ENCODE data around the gene ZNF575. TPM values are rescaled to one million over a fixed set of nuclear protein-coding genes. Genes with fewer than 3 reads are reported as not detected.
"Not testable (repeated sequence)": the region's sequence is repeated elsewhere in the genome, so short reads cannot be mapped to it uniquely, and the experiment has no call there.

The ZNF575 gene
- total RNA-seq, 4 donors from 2014 or later: not detected

DNA sequence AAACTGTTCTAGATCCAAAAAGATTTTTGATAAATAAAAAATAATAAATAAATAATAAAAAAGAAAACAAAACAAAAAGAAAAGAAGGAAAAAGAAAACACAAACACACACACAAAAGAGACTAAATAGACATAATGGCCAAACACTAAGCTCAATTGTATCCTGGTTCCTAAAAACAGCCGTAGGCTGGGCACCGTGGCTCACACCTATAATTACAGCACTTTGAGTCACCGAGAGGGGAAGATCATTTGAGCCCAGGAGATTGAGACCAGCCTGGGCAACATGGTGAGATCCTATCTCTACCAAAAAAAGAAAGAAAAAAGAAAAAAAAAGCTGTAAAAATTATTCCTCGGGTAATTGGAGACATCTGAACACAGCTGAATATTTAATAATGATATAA lies 14.9 kb upstream of the ZNF575 start:
- in situ Hi-C loops (cut with MboI; ENCODE audit: low sequenced_read_pairs in 4 of 4) (no loop called here), intact Hi-C loops (cut with DNase I; ENCODE audit: low total_unique reads) (no loop called here)
- no peaks in the 10 kb centered on the region for H3K9me3 ChIP-seq
- no peaks in the 10 kb centered on the region for H3K36me3 ChIP-seq
- no peak overlapping the region for H3K4me3 ChIP-seq
- no peaks in the 10 kb centered on the region for H3K27me3 ChIP-seq
- H3K4me1 ChIP-seq: no peaks in the 10 kb centered on the region
- H3K27ac ChIP-seq: no peak overlapping the region
- DNase-seq: no peak
- no peak for TF ChIP-seq POLR2A (IDR thresholded peaks at IDR 0.05)
- TF ChIP-seq, protein P1, sequence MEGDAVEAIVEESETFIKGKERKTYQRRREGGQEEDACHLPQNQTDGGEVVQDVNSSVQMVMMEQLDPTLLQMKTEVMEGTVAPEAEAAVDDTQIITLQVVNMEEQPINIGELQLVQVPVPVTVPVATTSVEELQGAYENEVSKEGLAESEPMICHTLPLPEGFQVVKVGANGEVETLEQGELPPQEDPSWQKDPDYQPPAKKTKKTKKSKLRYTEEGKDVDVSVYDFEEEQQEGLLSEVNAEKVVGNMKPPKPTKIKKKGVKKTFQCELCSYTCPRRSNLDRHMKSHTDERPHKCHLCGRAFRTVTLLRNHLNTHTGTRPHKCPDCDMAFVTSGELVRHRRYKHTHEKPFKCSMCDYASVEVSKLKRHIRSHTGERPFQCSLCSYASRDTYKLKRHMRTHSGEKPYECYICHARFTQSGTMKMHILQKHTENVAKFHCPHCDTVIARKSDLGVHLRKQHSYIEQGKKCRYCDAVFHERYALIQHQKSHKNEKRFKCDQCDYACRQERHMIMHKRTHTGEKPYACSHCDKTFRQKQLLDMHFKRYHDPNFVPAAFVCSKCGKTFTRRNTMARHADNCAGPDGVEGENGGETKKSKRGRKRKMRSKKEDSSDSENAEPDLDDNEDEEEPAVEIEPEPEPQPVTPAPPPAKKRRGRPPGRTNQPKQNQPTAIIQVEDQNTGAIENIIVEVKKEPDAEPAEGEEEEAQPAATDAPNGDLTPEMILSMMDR (IDR thresholded peaks at IDR 0.05 in 4 of 5, conservative IDR thresholded peaks at IDR 0.05 in 1 of 5): no peak
- ATAC-seq: no peak

DNA sequence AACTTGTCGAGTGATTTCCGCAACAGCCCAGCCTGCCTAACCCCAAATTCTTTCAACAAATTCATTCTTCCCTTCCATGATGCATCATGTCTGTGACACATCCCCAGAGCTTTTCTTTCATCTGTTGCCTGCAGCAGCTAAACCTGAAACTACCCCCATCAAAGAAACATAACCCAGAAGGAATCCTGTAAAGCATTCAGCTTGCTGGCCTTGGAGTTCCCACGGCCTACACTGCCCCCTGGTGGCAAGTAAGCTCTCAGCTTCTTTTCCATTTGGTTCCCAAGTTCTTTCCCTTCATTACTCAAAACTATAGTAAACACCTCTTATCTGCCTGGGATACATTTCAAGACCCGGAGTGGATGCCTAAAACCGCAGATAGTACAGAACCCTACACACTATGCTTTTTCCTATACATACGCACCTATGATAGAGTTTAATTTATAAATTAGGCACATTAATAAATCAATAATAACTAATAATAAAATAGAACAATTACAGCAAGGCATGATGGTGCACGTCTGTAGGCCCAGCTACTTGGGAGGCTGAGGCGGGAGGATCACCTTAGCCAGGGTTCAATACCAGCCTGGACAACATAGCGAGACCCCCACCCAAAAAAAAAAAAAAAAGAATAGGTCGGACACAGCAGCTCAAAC lies 13.4 kb upstream of the ZNF575 start:
- Histone ChIP-seq H3K27me3 (no peaks in the 10 kb centered on the region), H3K4me3 (no peak overlapping the region), H3K27ac (no peak overlapping the region), H3K36me3 (no peaks in the 10 kb centered on the region), H3K4me1 (peaks cover 0 to under 1% of the 10 kb centered on the region in 2 donors), H3K9me3 (no peaks in the 10 kb centered on the region)
- TF ChIP-seq, protein P1 (IDR thresholded peaks at IDR 0.05 in 4 of 5, conservative IDR thresholded peaks at IDR 0.05 in 1 of 5): peak; percentile 73 to 87 (median 85)
- no peak for TF ChIP-seq POLR2A (IDR thresholded peaks at IDR 0.05)
- in situ Hi-C loops (cut with MboI; ENCODE audit: low sequenced_read_pairs in 4 of 4) (loop anchor here (5.0 kb wide), 1 partner anchor 72 kb away; no protein-coding TSS in a partner anchor), intact Hi-C loops (cut with DNase I; ENCODE audit: low total_unique reads) (loop anchor here (1.0 kb wide), 1 partner anchor 72 kb away; no protein-coding TSS in a partner anchor)
- ATAC-seq (peak; percentile 66), DNase-seq (peak; percentile 36 to 56)

DNA sequence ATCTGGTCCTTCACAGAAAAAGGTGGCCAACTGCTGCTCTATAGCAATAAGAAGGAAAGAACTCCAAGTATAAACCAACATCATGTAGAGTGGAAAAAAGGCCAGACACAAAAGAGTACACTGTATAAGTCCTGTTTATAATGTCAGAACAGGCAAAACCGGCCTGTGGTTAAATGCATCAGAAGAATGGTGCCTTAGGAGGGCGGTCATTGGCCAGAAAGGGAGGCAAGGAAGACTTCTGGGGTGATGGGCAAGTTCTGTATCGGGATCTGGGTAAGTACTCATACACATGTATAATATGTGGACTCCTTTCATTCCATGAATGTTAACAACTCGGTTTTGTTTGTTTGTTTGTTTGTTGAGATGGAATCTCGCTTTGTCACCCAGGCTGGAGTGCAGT lies 10.1 kb upstream of the ZNF575 start:
- intact Hi-C loops (cut with DNase I; ENCODE audit: low total_unique reads) (no loop called here), in situ Hi-C loops (cut with MboI; ENCODE audit: low sequenced_read_pairs in 4 of 4) (loop anchor here (5.0 kb wide), 1 partner anchor 76 kb away; no protein-coding TSS in a partner anchor)
- Histone ChIP-seq H3K27ac (no peak overlapping the region), H3K4me1 (peaks cover 20 to 29% of the 10 kb centered on the region in 2 donors), H3K27me3 (no peaks in the 10 kb centered on the region), H3K4me3 (no peak overlapping the region), H3K9me3 (no peaks in the 10 kb centered on the region), H3K36me3 (no peaks in the 10 kb centered on the region)
- DNase-seq (no peak), ATAC-seq (no peak)
- no peak for TF ChIP-seq POLR2A (IDR thresholded peaks at IDR 0.05)
- TF ChIP-seq, protein P1 (IDR thresholded peaks at IDR 0.05 in 4 of 5, conservative IDR thresholded peaks at IDR 0.05 in 1 of 5): no peak

DNA sequence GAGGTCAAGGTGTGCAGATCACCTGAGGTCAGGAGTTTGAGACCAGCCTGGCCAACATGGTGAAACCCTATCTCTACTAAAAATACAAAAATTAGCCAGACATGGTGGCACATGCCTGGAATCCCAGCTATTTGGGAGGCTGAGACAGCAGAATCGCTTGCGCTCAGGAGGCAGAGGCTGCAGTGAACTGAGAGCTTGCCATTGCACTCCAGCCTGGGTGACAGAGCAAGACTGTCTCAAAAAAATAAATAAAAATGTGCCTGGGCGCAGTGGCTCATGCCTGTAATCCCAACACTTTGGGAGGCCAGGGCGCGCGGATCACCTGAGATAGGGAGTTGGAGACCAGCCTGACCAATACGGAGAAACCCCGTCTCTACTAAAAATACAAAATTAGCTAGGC lies 9.3 kb upstream of the ZNF575 start:
- H3K4me1 ChIP-seq: peaks cover 22 to 29% of the 10 kb centered on the region in 2 donors
- H3K4me3 ChIP-seq; ATAC-seq; H3K36me3 ChIP-seq; H3K27me3 ChIP-seq; intact Hi-C loops (cut with DNase I; ENCODE audit: low total_unique reads); DNase-seq; H3K27ac ChIP-seq; H3K9me3 ChIP-seq: not testable (repeated sequence)
- in situ Hi-C loops (cut with MboI; ENCODE audit: low sequenced_read_pairs in 4 of 4): loop anchor here (5.0 kb wide), 1 partner anchor 76 kb away; no protein-coding TSS in a partner anchor

DNA sequence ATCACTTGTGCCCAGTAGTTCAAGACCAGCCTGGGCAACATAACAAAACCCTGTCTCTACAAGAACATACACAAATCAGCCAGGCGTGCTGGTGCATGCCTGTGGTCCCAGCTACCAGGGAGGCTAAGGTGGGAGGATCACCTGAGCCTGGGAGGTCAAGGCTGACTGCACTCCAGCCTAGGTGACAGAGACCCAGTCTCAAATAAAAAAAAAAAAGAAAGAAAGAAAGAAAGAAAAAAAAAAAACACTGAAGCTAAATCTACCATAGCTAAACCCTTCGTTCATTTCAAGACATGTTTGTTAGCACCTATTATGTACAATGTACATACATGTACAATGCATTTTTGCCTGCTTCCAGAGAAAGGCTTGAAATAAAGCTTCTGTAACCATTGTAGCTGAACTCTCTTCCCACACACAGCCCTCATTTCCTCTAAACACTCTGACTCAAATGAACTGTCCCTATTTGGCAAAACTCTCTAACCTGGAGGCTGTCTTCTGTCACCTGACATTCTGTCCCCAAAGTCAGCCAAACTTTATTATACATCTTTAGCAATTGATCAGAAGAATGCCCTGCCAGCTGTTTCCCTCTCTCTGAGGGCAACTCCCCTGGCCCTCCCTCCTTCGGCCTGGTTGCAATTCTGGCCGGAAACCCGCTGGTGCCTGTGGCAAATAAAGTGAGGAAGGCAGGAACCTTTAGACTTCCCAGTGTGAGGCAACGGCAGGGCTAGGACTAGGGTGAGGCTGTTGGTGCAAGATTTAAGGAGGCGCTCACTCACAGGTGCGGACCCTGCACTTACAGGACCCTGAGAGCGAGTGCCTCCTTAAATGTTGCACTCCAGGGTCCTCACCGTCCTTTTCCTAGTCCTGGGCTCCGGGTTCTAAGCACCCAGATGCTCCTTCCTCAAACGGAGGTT lies 7.8 kb upstream of the ZNF575 start:
- in situ Hi-C loops (cut with MboI; ENCODE audit: low sequenced_read_pairs in 4 of 4): loop anchor here (5.0 to 25.0 kb wide), 2 partner anchors 78 to 137 kb away; partner anchors contain the start of gene PLAUR (in 1 of the 4)
- Histone ChIP-seq H3K4me1 (peaks cover 22 to 29% of the 10 kb centered on the region in 2 donors), H3K27me3 (no peaks in the 10 kb centered on the region), H3K27ac (peak overlapping the region; percentile 80 to 87 (median 84)), H3K9me3 (no peaks in the 10 kb centered on the region), H3K36me3 (no peaks in the 10 kb centered on the region), H3K4me3 (peak overlapping the region; percentile 67 to 95 (median 81))
- ATAC-seq (no peak), DNase-seq (peak; percentile 14 to 23)
- intact Hi-C loops (cut with DNase I; ENCODE audit: low total_unique reads): no loop called here
- no peak for TF ChIP-seq POLR2A (IDR thresholded peaks at IDR 0.05)
- TF ChIP-seq, protein P1 (IDR thresholded peaks at IDR 0.05 in 4 of 5, conservative IDR thresholded peaks at IDR 0.05 in 1 of 5): no peak
